GM19328 (cell line): Measurements from ENCODE around the gene SRCIN1.

Source experiments
- ATAC-seq: cut with Tn5 transposase; IDR thresholded peaks from one replicate; pipeline ENCODE4 v1.9.1; 2021; ENCODE audit warnings: mild to moderate bottlenecking, moderate library complexity; ENCODE audit not compliant: unreplicated experiment

SRCIN1 gene

DNA sequence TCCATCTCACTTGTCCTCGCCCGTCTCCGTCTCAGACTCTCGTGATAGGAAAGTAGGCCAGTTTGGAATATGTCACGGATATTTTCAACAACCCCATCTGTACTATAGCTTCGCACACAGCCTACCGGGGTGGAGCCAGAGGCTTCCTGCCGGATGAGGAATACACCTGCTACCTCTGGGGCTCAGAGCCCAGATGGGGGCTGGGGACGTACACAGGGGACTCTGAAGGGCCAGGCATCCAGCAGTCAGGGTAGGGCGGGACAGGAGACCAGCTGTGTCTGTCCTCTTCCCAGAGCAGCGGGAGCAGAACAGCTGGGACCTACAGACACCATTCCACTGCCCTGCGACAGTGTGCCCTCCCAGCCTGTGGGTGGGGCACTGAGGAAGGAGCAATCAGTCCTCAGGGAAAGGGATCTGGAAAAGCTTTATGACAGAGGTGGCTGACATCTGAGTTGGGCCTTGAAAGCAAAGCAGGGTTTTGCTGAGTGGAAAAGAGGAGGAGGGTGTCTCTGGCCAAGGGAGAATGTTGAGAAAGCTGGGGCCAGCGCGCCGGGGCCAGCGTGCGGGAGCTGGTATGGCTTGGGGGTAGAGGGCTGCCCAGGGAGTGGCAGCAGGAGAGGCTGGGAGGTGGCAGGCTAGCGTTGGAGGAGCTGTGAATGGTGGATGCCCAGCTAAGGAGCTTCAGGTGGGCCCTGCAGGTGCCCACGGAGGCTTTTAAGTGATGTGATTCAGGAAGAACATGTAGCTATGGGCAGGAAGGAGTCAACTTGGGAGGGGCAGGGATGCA lies 11.5 kb upstream of the SRCIN1 start:
- no peak for ATAC-seq

DNA sequence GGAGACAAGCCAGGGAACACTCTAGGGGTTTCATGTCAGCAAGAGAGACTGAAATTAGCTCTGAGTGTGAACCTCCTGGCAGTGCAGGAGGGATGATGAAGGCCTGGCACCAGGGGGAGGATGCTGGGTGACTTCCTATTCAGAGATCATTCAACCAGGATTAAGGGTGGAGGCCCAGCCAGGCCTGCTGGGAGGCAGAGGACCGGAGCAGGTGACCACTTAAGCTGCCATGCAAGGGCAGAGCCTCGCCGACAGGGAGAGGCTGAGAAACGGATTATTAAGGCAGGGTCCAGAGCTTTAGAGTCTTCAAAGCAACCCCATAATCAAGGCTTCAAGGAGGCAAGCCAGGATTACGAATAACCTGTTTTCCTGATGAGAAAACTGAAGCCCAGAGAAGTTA lies 10.6 kb upstream of the SRCIN1 start:
- ATAC-seq = no peak

DNA sequence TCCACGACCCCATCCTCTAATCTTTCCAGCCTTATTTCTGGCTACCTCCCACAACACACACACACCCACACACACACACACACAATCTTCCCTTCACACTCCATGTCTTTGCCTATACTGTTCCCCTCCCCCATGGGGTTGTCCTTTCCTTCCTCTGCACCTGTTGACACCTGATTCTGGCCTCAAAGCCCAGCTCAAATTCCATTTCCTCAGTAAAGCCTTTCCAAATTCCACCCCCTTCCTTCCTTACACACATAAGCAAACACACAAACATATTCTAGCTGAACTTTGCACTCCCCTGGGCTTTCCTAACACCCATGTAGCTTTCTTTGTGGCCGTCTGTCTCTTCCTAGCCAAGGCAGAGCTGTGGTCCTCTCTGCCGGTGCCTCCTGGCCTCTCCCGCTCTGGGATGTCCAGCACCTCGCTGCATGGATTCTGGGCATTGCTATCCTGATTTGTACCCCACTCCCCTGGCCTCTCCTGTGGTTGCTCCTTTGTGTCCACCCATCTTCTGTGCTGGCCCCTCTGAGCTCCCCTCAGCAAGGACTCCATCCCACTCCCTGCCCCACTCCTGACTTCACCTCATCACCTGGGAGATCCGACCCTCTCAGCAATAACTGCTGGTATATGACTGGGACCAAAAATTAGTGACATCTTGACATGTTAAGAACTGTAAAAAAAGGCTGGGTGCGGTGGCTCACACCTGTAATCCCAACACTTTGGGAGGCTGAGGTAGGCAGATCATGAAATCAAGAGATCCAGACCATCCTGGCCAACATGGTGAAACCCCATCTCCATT lies 8.4 kb upstream of the SRCIN1 start:
- no peak for ATAC-seq

DNA sequence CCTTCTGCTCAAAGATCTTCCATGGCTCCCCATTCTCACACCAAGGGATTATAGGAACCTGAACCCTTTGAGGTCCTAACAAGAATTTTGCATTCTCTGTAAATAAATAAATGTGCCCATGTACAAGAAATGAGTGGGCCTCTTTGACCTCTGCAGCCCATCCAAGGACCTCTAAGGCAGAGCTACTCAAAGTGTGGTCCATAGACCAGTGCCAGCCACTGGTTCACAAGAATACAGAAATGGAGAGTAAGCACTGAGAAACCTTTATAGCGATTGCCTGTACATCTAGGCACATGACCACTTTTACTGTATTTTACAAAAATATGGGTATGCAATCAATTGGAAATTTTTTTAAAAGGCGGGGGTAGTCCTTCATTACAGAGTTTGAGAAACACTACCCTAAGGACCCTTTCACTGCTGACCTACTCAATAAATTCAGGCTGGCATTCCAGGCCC lies 7.8 kb upstream of the SRCIN1 start:
- no peak for ATAC-seq

DNA sequence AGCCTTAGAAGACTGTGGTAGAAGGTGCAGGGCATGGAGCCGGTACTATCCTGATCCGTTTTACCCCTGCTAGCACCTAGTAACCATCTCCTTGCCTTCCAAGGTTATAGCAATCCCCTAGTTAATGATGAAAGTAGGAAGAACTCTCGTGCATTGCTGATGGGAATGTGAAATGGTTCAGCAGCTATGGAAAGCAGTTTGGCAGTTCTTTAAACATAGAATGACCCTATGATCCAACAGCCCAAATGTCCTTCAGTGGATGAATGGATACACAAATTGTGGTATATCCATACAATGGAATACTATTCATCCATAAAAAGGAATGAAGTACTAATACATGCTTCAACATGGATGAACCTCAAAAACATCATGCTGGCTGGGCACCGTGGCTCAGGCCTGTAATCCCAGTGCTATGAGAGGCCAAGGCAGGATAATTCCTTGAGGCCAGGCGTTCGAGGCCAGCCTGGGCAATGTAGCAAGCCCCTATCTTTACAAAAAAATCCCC lies 6.2 kb upstream of the SRCIN1 start:
- no peak for ATAC-seq

DNA sequence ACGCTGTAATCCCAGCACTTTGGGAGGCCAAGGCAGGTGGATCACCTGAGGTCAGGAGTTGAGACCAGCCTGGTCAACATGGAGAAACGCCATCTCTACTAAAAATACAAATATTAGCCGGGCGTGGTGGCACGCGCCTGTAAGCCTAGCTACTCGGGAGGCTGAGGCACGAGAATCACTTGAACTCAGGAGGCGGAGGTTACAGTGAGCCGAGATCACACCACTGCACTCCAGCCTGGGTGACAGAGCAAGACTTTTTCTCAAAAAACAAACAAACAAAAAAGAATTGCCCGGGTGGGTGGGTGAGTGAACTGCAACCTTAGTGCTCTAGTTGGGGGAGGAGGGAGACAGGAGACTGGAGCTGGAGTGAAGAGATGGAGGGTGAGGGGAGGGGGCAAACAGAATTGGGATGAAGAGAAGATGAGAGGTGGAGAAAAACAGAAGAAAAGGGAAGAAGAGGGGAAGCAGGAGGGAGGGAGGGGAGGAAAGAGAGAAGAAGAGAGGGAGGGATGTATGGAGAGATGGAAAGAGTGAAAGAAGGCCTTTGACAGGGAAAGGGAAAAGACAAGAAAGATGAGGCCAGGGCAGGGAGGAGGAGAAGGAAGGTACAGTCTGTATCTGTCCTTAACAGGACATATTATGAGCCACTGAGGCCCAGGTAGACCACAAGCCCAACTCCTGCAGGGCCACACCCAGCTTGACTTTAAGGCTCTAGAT lies 5.5 kb upstream of the SRCIN1 start:
- ATAC-seq = no peak

DNA sequence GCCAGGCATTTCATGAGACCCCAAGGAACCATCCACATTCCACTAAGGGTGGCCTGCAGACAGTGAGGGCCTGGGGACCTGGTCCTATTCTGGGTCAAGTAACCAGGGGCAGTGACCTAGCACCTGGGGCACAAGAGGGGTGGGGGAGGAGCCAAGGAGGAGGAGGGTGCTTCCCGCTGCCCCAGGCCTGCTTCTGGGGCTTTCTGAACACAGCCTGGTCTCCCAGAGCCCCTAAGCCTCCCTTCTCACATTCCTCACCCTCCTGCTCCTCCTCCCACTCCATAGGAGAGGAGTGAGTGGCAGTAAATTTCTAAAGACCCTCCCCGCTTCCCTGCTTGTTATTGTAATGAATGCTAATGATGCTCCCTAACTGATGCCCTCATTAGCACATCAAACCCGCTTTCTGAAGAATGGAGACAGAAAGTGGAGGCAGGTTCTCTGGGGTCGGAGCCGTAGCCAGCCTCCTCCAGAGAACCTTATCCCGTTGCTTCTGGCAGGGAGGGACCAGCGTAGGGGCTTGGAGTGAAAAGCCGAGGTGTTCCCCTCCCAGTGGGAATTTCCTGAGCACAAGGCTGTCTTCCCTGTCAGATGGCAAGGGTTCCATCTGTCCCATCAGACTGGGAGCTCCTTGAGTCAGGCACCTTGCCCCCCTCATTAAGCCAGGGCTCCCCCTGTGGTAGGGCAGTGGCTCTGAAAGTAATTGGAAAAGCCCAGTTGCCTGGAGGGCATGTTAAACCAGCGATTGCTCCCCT lies 3.7 kb upstream of the SRCIN1 start:
- ATAC-seq = no peak

DNA sequence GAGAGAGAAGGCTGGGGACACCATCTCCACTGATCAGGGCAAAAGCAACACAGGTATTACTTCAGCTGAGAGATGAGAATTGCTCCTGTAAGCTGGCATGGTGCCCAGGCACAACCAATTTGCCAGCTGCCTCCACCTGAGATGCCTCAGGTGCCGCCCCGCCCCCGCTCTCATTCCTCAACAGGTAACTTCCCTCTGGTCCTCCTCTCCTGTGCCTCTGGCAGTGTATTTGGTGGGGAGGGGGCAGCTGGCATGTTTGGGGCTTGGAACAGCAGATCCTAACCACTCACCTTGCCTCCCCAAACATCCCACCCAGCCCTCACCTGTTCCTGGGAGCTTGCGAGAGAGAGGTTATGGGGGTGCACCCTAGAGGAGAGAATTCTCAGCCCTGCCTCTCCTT lies 2.9 kb upstream of the SRCIN1 start:
- no peak for ATAC-seq

DNA sequence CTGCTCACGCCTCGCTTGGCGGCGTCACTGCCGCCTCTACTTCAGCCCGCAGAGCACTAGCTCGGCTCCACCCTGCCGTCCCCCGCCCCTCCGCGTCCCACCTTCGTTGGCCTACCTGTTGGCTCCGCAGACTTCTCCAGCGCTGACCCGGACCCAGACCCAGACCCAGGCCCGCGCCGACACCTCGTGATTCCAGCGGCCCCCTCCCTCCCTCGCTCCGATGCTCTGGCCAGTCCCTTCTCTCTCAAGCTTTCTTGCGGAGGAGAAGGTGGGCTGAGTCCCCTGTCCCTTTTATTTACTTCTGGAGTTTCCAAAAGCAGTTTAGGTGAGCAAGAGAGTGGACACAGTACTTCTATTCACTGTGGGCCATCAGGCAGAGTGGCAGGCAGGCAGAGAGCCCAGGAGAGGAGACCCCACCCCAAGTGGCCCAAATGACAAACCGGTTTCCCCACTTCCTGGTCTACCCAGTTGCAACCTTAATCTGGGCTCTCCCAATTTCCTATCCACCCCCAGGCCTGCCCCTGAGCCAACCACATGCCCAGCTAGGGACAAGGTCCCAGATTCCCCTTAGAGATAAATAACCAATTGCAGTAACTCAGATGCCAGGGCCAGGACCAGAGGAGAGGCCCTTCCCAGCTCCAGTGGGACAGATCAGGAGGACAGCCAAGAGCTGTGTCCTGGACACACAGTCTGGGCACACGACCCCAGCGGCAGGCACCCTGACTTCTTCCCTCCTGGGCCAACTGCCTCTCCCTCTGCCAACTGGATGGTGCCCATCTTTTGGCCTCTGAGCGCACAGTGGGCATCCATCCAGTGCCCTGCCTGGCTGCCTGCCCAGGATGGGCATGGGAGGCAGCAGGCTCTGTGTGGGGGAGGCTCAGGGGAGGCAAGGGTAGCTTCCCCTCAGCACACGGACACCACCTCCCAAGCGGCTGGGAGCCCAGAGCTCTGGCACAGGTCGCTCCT lies 1.2 kb upstream of the SRCIN1 start:
- ATAC-seq = no peak

DNA sequence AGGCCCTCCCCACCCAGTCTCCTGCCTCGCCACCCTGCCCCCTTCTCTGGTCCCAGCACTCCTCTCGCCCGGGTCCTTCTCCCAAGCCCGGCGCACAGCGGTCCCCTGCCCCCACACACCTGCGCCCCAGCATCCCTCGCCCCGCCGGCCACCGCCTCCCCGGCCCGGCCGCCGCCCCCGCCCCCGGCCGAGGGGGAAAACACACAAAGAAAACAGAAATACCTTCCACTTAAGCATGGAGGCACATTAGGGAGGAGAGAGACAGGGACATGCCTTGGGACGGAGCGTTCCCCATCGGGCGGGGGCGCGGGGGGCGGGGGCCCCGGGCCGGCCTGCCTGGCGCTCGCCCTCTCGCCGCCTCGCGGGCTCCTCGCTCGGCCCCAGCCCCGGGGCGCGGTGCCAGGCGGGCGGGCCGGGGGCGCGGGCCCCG lies 326 bp downstream of the SRCIN1 start:
- no peak for ATAC-seq

DNA sequence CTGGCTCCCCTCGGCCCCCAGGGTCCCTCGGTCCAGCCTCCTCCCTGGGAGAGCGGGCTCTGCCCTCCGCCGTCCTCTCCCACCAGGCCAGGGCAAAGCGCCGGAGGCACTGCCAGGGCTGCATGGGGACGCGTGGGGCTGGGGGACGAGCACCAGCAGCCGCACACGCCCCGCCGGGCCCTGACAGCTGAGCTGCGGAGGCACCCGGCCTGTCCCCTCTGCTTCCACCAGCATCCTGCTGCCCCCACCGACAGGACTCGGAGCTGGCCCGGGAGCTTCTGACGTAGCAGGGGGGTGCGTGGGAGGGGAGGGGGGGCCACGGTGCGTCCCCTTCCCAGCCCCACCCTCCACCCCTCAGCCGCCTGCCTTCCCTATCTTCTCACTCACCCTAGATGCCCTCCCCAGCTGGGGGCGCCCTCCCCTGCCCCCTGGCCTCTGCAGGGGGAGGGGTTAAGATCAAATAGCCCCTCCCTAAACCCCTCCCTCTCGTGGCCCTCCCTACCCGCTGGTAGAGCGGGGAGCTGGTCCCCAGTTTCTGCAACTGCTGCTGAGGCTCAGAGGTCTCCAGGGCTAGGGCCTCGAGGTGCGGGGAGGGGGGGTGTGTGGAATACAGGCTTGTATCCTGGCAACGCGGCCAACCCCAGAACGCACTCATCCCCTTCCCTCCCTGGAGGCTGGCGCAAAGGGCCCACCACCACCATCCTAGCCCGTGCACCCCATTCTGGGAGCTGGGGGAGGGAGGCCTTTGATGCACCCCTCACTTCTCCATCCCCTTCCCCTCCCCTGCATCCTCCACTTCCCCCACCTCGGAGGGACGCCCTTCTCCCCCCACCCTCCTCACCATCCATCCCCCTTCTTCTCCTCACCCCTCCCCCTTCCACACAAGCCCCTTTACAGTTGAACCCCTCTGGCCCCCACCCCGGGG lies 1.0 kb downstream of the SRCIN1 start:
- ATAC-seq = no peak

DNA sequence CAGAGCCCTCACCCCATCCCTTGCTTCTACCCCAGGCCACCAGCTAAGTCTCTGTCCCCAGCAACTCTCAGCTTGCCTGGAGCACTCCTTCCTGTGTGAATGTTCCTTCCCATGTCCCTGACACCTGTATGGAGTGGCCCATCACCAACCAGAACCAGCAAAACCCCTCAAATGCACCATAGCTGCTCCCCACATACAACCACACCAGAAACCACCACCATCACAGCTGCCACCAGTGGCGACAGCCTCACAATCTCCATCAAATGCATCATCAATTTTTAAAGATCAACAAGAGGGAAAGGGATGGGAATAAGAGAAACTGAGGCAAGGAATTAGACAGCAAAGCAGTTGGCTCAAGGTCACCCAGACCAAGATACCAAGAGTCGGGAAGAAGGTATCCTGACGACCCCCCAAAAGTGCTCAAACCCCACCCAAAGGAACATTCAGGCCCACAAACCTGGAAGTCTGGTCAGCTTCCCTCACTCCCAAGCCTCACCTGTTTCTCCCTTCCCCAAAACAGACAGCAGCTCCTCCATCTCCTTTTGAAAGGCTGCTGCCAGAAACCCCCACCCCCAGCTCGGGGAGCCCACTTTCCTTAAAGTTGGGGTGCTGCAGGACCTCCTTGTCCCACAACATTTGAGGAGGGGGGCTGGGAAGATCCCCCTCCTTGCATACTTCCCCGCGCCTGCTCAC lies 1.8 kb downstream of the SRCIN1 start:
- no peak for ATAC-seq

DNA sequence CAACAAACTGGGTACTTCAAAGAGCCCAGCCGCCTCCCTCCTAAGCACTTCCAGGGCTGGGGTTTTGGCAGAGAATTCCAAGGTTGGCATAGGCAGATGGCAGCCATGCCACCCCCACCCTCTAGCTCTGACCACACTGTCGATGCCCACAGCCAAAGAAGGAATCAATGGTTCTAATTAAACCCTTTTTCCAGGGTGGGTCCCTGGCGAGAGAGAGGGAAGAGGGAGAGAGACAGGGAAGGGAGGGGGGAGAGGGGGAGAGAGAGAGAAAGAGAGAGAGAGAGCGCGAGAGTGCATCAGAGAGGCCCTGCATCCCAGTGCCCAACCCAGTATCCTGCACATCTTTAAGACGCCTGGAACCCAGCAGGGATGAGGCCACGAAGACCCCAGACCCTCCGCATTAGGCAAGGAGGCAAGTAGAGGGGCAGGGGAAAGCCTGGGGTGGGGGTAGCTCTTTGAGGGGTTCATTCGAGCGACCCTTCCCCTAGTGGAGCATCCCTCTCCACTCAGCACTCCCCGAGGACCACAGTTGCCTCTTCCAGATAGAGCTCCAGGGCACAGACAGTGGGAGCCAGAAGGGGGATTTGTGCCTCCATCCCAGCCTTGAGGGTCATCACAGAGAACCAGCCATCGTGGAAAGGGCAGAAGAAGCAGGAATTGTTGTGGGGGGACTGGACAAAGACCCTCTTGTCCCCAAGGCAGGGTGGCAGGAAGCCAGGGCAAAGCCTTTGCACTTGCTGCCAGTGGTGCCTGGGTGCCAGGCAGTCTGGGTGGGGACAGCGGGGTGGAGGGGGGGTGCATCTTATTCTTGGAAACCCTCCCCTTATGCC lies 2.6 kb downstream of the SRCIN1 start:
- ATAC-seq = no peak

DNA sequence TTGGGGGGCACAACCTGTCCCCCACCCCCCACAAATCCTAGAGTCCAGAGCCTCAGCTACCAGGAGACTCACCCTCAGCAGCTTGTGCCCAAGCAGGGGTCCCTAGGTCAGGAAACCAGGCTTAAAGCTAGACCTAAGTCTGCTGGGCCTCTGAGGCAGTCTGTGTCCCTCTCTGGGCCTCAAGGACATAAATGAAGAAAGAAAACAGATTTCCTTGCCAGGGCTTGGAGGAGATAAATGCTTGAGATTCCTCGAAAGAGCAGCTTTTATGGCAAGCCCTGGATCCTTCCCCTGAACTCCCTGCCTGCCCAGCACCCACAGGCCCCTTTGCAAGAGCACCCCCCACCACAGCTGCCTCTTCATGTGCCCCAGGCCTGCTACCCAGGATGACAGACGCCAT lies 3.3 kb downstream of the SRCIN1 start:
- no peak for ATAC-seq

DNA sequence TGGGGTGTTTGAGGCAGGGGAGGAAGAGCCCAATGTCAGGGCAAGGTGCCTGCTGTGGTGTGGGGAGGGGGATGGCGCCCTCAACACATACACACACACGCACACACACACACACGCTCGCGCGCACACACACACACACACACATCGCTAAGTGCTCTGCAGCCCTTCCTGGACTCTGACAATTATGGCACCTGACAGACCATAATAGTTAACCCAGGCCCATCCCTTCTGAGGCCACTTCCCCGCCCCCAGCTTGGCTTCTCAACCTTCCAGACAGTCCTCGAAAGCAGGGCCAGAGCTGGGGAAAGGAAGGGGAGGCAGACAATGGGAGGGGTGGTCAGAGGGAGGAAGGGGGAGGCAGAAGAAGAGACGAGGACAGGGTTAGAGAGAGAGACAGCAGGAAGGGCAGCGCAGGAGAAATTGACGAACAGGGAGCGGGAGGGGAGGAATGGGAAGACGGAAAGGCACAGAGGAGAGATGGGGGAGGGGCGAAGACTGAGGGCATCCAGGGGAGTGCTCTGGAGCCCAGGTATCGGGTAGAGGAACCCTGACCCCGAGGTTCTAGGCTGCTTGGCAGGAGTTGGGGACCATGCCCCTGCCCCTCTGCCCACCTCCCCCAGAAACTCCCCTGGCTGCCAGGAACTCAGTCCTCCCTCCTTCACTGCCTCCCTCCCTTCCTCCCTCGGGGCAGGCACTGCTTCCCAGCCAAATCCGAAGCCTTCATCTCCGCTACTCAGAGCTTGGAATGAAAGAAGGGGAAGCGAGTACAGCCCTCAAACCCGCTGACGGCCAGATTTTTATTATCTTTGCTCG lies 4.0 kb downstream of the SRCIN1 start:
- ATAC-seq = no peak

DNA sequence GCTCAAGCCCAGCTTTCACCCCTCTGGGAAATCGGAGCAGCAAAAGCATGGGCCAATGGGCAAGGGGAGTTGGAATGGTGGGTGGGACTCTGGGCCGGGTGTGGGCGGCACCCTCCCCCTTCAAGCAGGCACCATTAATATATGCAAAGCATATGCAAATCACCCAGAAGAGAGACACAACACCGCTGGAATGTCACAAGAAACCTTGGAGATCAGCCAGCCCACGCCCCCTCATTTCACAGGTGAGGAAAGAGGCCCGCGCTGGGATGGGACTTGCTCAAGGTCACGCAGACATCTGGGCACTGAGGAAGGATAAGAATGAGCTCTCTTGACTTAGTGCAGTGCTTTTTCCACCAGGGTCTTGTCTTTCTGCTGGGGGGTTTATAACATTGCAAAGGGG lies 4.8 kb downstream of the SRCIN1 start:
- ATAC-seq = no peak
